Pons (tissue), 1 donor: ENCODE data around the gene ISLR2.
A peak's percentile ranks its signal among the peaks of the same experiment; 100 is the strongest.
"Not testable (repeated sequence)": the region's sequence is repeated elsewhere in the genome, so short reads cannot be mapped to it uniquely, and the experiment has no call there.

Source experiments
- DNase-seq: peaks from one replicate; pipeline ENCODE4 v3.0.0-alpha.2; 2016; ENCODE audit warnings: low spot score

ISLR2 gene

GRCh38 chr15:74157868-74158827 is 27.8 kb downstream of the ISLR2 start:
- no peak for DNase-seq

DNA sequence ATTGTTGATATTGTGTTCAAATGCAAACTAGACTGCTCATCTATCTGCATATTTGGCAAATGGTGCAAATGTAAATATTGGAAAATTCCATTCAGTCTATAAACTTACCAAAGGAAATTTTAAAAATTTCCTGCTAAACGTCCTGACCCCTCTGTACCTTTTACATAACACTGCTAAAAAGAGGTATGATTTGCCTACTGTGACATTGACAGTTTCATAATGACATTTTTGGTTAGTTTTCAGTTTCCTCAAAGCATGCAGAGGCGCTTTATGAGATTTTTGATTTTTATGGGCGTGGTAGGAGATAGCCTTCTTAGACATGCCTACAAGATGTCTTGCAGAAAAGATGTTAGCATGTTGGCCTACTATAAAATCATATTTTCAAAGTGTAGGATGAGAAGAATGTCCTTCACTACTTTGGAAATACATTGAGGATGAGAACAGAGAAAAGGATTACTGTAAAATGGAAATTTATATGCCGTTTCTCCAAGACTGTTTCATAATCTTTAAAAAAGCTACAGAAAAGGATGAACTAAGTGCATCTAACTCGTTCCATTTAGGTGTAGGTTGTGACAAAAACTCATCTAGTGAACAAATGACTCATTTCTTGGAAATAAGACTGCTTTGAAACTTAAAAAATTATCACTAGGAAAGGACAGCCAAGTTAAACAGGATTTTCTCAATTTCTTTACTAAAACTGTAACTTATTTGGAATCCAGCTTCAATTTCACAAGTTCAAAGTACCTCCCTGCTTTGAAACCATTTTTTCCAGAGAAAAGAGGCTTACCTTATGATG is 28.7 kb downstream of the ISLR2 start:
- no peak for DNase-seq

DNA sequence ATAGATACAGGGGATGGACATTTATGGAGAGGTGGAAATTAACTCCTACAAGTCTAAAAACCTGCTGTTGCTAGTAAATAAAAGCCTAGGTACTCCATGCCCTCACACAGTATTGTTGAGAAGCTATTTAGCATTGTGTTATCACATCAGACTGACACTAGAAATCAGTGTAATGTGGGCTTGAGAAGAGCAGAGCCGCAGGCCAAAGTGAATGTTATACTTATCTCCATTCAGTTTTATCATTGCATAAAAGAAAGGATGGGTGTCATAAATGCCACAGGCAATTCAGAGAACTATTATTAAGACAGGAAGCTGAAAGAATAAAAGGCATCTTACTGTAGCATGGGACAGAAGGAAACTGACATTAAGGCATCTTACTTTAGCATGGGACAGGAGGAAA is 29.4 kb downstream of the ISLR2 start:
- no peak for DNase-seq

- DNase-seq: not testable (repeated sequence)
Observed at GRCh38 chr15:74160390-74160789, 30.0 kb downstream of the ISLR2 start.

DNA sequence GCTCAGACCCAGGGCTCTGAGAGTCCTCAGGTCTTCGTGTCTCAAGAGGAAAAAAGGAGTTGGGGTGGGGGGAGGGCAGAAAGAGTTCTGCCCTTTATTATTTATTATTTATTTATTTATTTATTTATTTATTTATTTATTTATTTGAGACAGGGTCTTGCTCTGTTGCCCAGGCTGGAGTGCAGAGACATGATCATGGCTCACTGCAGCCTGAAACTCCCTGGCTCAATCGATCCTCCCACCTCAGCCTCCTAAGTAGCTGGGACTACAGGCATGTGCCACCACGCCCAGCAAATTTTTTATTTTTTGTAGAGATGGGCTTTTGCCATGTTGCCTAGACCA is 31.8 kb downstream of the ISLR2 start:
- not testable (repeated sequence) for DNase-seq

DNA sequence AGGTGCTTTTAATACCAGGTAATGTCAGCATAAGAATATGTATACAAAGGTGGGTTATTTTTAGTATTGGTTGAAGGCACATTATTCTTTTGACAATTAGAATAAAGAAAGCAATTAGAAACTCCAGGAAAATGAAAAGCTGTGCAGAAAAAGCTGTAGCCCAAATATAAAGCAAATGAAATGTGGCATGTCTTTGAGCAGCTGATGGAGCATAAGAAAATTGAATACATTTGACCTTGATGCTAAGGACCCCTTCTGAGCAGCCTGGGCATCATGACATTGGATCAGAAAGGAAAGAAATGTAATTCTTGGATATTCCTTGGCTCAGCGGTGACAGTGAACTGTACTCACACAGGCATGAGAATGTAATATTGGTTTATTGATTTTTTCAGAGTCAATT is 35.1 kb downstream of the ISLR2 start:
- no peak for DNase-seq

GRCh38 chr15:74167891-74168331 is 37.5 kb downstream of the ISLR2 start:
- no peak for DNase-seq

GRCh38 chr15:74168711-74169126 is 38.3 kb downstream of the ISLR2 start:
- DNase-seq: no peak

- DNase-seq: no peak
Observed at GRCh38 chr15:74170071-74170844, 39.9 kb downstream of the ISLR2 start.

GRCh38 chr15:74170875-74171578 is 40.6 kb downstream of the ISLR2 start:
- DNase-seq: no peak

- DNase-seq: no peak
Observed at GRCh38 chr15:74171965-74172541, 41.7 kb downstream of the ISLR2 start.

DNA sequence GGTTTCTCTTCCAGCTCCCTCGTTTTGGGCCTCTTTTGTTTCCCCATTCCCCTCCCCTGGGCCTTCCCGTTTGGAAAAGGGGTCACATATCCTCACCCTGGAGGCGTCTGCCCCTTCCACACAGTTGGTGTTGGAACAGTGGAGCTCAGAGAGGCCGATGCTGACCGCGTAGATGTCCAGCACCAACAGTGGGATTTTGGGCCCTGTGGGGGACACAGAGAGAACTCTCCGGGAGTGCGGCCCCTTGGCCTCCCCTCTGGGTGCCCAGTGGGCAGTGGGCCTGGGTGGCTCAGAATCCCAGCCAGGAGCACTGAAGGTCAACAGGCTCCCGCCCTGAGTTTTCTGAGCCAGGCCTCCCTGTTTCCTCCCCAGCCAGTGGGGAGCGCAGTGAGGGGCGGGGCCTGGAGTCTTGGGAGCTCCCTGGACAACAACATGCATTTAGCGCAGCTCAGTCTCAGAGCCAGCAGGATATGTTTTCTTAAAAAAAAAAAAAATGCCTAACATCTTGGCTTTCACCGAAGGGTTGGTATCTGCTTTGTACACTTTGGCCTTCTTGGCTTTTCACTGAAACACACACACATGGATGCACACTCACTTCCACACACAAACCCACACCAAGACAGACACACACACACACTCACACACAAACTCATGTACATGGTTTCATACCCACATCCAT is 42.5 kb downstream of the ISLR2 start:
- DNase-seq: no peak

GRCh38 chr15:74173380-74174218 is 43.2 kb downstream of the ISLR2 start, which contains the start of gene ISLR:
TSS of gene ISLR (plus strand) at chr15:74173710. CDS start at chr15:74174859, 1,149 bp downstream.
- peak; percentile 13 for DNase-seq

DNA sequence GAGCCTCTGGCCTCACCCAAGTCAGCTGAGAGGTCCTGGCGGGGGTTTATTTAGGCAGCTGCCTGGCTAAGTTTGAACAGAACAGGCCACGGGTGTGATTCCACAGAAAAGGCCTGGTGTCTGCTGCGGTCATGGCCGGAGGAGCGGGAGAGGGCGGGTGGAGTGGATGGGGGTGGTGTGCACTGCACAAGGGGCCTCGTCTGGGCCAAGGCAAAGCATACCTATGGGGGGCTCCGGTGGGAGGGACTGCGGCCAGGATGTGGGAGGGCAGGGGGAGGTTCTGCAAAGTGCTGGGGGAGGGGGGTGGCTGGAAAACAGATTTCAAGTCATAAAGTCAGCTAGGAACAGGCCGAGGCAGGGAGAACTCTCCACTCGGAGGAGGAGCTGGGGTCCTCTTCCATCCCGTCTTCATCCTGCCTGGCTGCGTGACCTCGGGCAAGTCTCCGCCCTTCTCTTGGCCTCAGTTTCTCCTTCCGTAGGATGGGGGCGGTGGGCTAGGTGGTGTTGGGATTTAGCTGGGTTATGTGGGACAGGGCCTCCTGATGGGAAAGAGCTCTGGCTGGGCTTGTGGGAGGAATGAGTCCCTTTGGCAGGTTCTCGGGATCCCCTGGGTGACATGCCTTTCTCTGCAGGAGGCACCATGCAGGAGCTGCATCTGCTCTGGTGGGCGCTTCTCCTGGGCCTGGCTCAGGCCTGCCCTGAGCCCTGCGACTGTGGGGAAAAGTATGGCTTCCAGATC is 44.0 kb downstream of the ISLR2 start:
- no peak for DNase-seq

DNA sequence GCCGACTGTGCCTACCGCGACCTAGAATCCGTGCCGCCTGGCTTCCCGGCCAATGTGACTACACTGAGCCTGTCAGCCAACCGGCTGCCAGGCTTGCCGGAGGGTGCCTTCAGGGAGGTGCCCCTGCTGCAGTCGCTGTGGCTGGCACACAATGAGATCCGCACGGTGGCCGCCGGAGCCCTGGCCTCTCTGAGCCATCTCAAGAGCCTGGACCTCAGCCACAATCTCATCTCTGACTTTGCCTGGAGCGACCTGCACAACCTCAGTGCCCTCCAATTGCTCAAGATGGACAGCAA is 44.5 kb downstream of the ISLR2 start:
- no peak for DNase-seq

DNA sequence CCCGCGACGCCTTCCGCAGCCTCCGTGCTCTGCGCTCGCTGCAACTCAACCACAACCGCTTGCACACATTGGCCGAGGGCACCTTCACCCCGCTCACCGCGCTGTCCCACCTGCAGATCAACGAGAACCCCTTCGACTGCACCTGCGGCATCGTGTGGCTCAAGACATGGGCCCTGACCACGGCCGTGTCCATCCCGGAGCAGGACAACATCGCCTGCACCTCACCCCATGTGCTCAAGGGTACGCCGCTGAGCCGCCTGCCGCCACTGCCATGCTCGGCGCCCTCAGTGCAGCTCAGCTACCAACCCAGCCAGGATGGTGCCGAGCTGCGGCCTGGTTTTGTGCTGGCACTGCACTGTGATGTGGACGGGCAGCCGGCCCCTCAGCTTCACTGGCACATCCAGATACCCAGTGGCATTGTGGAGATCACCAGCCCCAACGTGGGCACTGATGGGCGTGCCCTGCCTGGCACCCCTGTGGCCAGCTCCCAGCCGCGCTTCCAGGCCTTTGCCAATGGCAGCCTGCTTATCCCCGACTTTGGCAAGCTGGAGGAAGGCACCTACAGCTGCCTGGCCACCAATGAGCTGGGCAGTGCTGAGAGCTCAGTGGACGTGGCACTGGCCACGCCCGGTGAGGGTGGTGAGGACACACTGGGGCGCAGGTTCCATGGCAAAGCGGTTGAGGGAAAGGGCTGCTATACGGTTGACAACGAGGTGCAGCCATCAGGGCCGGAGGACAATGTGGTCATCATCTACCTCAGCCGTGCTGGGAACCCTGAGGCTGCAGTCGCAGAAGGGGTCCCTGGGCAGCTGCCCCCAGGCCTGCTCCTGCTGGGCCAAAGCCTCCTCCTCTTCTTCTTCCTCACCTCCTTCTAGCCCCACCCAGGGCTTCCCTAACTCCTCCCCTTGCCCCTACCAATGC is 45.1 kb downstream of the ISLR2 start:
- DNase-seq: no peak

DNA sequence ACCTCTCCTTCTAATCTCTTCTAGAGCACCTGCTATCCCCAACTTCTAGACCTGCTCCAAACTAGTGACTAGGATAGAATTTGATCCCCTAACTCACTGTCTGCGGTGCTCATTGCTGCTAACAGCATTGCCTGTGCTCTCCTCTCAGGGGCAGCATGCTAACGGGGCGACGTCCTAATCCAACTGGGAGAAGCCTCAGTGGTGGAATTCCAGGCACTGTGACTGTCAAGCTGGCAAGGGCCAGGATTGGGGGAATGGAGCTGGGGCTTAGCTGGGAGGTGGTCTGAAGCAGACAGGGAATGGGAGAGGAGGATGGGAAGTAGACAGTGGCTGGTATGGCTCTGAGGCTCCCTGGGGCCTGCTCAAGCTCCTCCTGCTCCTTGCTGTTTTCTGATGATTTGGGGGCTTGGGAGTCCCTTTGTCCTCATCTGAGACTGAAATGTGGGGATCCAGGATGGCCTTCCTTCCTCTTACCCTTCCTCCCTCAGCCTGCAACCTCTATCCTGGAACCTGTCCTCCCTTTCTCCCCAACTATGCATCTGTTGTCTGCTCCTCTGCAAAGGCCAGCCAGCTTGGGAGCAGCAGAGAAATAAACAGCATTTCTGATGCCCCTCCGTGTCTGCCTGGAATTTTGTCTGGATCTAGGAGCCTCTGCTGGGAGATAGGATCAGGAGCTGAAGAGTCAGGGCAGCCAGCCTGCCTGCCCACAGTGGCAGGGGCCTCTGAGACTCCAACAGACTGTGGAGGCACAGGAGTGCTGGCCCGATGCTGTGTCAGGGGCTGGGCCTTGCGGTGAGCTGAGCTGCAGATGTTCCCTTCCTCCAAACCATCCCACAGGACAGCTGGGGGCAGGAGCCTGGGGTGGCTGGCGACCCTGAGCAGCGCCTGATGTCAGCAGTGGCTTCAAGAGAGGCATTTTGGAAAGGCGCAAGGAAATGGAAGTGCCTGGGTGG is 46.2 kb downstream of the ISLR2 start:
- DNase-seq: no peak
